GM23338 (cell line): ENCODE data around the gene PHACTR1. TPM values are rescaled to one million over a fixed set of nuclear protein-coding genes. Genes with fewer than 3 reads are reported as not detected.

Source experiments
- ATAC-seq: fragments of 200-7000 bp; cut with Tn5 transposase; 3 replicates; pipeline ENCODE4 v1.9.1; 2020
- DNase-seq: peaks from one replicate; pipeline ENCODE4 v3.0.0-alpha.2; 2015; ENCODE audit warnings: low spot score
- H2AFZ ChIP-seq: fragments of 200-600 bp; sonication (generic); 2 replicates; pipeline ENCODE4 v1.8.0; 2016; ENCODE audit warnings: antibody characterized with exemption, mild to moderate bottlenecking, moderate library complexity
- H3F3A ChIP-seq: fragments of 200-600 bp; sonication (generic); replicated peaks from 2 replicates; pipeline ENCODE4 v1.8.0; 2017; ENCODE audit warnings: antibody characterized with exemption, mixed run types, low read depth
- H3K27ac ChIP-seq: fragments of 200-600 bp; sonication (generic); 2 replicates; pipeline ENCODE4 v1.6.1; 2016; ENCODE audit warnings: low read depth
- H3K27me3 ChIP-seq: fragments of 200-600 bp; sonication (generic); 2 replicates; pipeline ENCODE4 v1.8.0; 2016; ENCODE audit warnings: mild to moderate bottlenecking, mixed run types, moderate library complexity; ENCODE audit not compliant: insufficient read depth
- H3K36me3 ChIP-seq: fragments of 200-600 bp; sonication (generic); 2 replicates; pipeline ENCODE4 v1.8.0; 2016; ENCODE audit warnings: mild to moderate bottlenecking; ENCODE audit not compliant: insufficient read depth
- H3K4me1 ChIP-seq: fragments of 200-600 bp; sonication (generic); 2 replicates; pipeline ENCODE4 v1.8.0; 2016; ENCODE audit warnings: mild to moderate bottlenecking, moderate library complexity; ENCODE audit not compliant: insufficient read depth
- H3K4me2 ChIP-seq: fragments of 200-600 bp; sonication (generic); 2 replicates; pipeline ENCODE4 v1.7.1; 2017; ENCODE audit warnings: mixed run types
- H3K4me3 ChIP-seq: fragments of 200-600 bp; sonication (generic); 2 replicates; pipeline ENCODE4 v1.6.1; 2016; ENCODE audit warnings: mixed run types
- H3K79me2 ChIP-seq: fragments of 200-600 bp; sonication (generic); replicated peaks from 2 replicates; pipeline ENCODE4 v1.8.0; 2017; ENCODE audit warnings: mild to moderate bottlenecking; ENCODE audit not compliant: insufficient read depth
- H3K9me2 ChIP-seq: fragments of 200-600 bp; sonication (generic); 2 replicates; pipeline ENCODE4 v1.8.0; 2017; ENCODE audit not compliant: insufficient read depth
- H4K20me1 ChIP-seq: fragments of 200-600 bp; sonication (generic); replicated peaks from 2 replicates; pipeline ENCODE4 v1.8.0; 2017; ENCODE audit warnings: mild to moderate bottlenecking; ENCODE audit not compliant: insufficient read depth
- H3K27ac Mint-ChIP-seq: 2 replicates; pipeline ENCODE4 v1.8.0; 2020; ENCODE audit warnings: inconsistent platforms, mild to moderate bottlenecking, moderate library complexity, mixed read lengths
- H3K27me3 Mint-ChIP-seq: 3 replicates; pipeline ENCODE4 v1.8.0; 2022; ENCODE audit warnings: low read depth, mild to moderate bottlenecking, moderate library complexity, mixed read lengths, inconsistent platforms; ENCODE audit not compliant: insufficient read depth, poor library complexity
- H3K36me3 Mint-ChIP-seq: 3 replicates; pipeline ENCODE4 v1.8.0; 2021; ENCODE audit warnings: low read depth, mild to moderate bottlenecking, inconsistent platforms, moderate library complexity, mixed read lengths
- H3K4me1 Mint-ChIP-seq: 3 replicates; pipeline ENCODE4 v1.8.0; 2020; ENCODE audit warnings: mild to moderate bottlenecking, inconsistent platforms, mixed read lengths
- H3K4me3 Mint-ChIP-seq: 3 replicates; pipeline ENCODE4 v1.8.0; 2021; ENCODE audit warnings: moderate library complexity, mild to moderate bottlenecking, inconsistent platforms, mixed read lengths
- H3K9me3 Mint-ChIP-seq: 3 replicates; pipeline ENCODE4 v1.8.0; 2020; ENCODE audit warnings: moderate library complexity, mild to moderate bottlenecking, inconsistent platforms, mixed read lengths
- CREB1 ChIP-seq: fragments of 250-450 bp; sonication (Bioruptor Pico); IDR thresholded peaks from 2 replicates; pipeline ENCODE4 v1.5.0; 2020; ENCODE audit warnings: low read depth, mild to moderate bottlenecking, moderate library complexity
- EZH2 ChIP-seq: fragments of 200-600 bp; sonication (generic); IDR thresholded peaks from one replicate; pipeline ENCODE4 v1.8.0; 2017; ENCODE audit warnings: antibody characterized with exemption, mild to moderate bottlenecking, low read depth; ENCODE audit not compliant: unreplicated experiment
- EZH2phosphoT487 ChIP-seq: fragments of 200-600 bp; sonication (generic); IDR thresholded peaks from one replicate; pipeline ENCODE4 v1.8.1; 2018; ENCODE audit warnings: antibody characterized with exemption; ENCODE audit not compliant: unreplicated experiment
- JUNB ChIP-seq: IDR thresholded peaks from one replicate; pipeline ENCODE4 v1.6.1; 2016; ENCODE audit warnings: antibody characterized with exemption; ENCODE audit not compliant: unreplicated experiment
- NANOG ChIP-seq: IDR thresholded peaks from 2 replicates; pipeline ENCODE4 v1.6.1; 2016; ENCODE audit warnings: antibody characterized with exemption, borderline replicate concordance
- POLR2AphosphoS5 ChIP-seq: IDR thresholded peaks from 2 replicates; pipeline ENCODE4 v1.6.1; 2016; ENCODE audit warnings: antibody characterized with exemption, low read depth
- STAT1 ChIP-seq: IDR thresholded peaks from one replicate; pipeline ENCODE4 v1.6.1; 2016; ENCODE audit warnings: antibody characterized with exemption; ENCODE audit not compliant: unreplicated experiment
- ZNF331 ChIP-seq: fragments of 250-450 bp; sonication (Bioruptor Pico); IDR thresholded peaks from 2 replicates; pipeline ENCODE4 v1.5.0; 2020; ENCODE audit warnings: low read depth, mild to moderate bottlenecking, moderate library complexity
- polyA plus RNA-seq: library from polyadenylated mRNA; unstranded; fragments of >200 nt; fragmentation: Nextera tagmentation; extraction: Ambion mirVana; gene quantifications from 2 replicates; pipeline ENCODE4 v1.2.1, GENCODE V29; 2016
- total RNA-seq: library from RNA; depleted of rRNA; stranded (reverse); fragments of >200 nt; shearing (Covaris generic); gene quantifications from 2 replicates; pipeline ENCODE4 v1.2.3, GENCODE V29; 2014
- TF ChIP-seq, protein P1 (sequence below): IDR thresholded peaks from one replicate; pipeline ENCODE4 v1.6.1; 2018; ENCODE audit warnings: antibody characterized with exemption; ENCODE audit not compliant: unreplicated experiment
- TF ChIP-seq, protein P2 (sequence below): IDR thresholded peaks from 2 replicates; pipeline ENCODE4 v1.6.1; 2016; ENCODE audit warnings: antibody characterized with exemption
- TF ChIP-seq, protein P3 (sequence below): fragments of 250-450 bp; sonication (Bioruptor Pico); IDR thresholded peaks from 2 replicates; pipeline ENCODE4 v1.5.0; 2020; ENCODE audit warnings: mild to moderate bottlenecking, moderate library complexity
- TF ChIP-seq, protein P4 (sequence below), 2 experiments: fragments of 200-600 bp in 1 of 2; sonication (generic) in 1 of 2; conservative IDR thresholded peaks; 2 replicates each; pipeline versions ENCODE4 v1.5.1 to v1.6.1; 2016 to 2017; ENCODE audit warnings: antibody characterized with exemption in 2 of 2, low read depth in 2 of 2, mild to moderate bottlenecking in 2 of 2, moderate library complexity in 1 of 2

PHACTR1 gene
- total and polyA plus RNA-seq, 2 experiments from 2014 or later: 5.9 to 19.3 TPM

DNA sequence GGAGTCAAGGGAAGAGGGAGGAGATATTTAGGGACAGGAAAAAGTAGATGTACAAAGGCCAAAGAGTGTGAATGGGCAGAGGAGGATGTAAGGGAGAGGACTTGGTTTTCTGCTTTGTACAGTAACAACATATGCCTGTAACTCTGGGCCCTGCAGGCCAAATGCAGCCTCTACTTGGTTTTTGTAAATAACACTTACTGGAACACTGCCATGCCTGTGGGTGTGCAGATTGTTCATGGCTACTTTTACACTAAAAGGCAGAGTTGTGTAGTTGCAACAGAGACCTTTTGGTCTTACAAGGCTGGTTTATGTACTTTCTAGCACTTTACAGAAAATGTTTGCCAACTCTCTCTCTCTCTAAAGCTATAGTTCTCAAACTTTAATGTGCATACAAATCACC lies 157.1 kb downstream of the PHACTR1 start (continued):
- TF ChIP-seq, protein P1, sequence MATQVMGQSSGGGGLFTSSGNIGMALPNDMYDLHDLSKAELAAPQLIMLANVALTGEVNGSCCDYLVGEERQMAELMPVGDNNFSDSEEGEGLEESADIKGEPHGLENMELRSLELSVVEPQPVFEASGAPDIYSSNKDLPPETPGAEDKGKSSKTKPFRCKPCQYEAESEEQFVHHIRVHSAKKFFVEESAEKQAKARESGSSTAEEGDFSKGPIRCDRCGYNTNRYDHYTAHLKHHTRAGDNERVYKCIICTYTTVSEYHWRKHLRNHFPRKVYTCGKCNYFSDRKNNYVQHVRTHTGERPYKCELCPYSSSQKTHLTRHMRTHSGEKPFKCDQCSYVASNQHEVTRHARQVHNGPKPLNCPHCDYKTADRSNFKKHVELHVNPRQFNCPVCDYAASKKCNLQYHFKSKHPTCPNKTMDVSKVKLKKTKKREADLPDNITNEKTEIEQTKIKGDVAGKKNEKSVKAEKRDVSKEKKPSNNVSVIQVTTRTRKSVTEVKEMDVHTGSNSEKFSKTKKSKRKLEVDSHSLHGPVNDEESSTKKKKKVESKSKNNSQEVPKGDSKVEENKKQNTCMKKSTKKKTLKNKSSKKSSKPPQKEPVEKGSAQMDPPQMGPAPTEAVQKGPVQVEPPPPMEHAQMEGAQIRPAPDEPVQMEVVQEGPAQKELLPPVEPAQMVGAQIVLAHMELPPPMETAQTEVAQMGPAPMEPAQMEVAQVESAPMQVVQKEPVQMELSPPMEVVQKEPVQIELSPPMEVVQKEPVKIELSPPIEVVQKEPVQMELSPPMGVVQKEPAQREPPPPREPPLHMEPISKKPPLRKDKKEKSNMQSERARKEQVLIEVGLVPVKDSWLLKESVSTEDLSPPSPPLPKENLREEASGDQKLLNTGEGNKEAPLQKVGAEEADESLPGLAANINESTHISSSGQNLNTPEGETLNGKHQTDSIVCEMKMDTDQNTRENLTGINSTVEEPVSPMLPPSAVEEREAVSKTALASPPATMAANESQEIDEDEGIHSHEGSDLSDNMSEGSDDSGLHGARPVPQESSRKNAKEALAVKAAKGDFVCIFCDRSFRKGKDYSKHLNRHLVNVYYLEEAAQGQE: no peak
- TF ChIP-seq POLR2AphosphoS5 (no peak), NANOG (no peak), CREB1 (CRISPR knock-in tag) (no peak), JUNB (no peak), STAT1 (no peak), EZH2 (no peak)
- TF ChIP-seq, protein P2, sequence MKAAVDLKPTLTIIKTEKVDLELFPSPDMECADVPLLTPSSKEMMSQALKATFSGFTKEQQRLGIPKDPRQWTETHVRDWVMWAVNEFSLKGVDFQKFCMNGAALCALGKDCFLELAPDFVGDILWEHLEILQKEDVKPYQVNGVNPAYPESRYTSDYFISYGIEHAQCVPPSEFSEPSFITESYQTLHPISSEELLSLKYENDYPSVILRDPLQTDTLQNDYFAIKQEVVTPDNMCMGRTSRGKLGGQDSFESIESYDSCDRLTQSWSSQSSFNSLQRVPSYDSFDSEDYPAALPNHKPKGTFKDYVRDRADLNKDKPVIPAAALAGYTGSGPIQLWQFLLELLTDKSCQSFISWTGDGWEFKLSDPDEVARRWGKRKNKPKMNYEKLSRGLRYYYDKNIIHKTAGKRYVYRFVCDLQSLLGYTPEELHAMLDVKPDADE: no peak

DNA sequence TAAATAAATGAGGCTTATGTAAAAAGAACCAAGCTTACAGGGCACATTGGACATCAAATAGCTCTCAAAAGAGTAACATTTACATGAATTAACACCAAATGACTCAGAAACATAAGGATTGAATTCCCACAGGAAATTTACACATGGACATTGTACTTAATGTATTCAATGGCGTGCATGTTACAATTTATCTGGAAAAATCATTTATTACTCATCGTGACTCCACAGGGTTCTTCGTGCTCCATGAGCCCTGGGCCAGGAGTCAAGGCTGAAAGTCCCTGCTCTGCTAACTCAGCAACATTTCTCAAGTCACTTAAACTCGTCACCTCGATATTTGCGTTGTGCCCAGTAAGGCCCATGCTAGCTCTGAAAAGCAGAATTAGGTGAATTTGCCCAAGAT lies 158.5 kb downstream of the PHACTR1 start:
- Histone ChIP-seq H3K9me2 (no peaks in the 10 kb centered on the region), H2AFZ (no peak overlapping the region), H3K4me3 (no peak overlapping the region), H3K27me3 (no peaks in the 10 kb centered on the region), H3K27ac (no peak overlapping the region), H3K4me1 (peaks cover 1% of the 10 kb centered on the region; the same call in 1 of the 2 replicates), H3F3A (no peaks in the 10 kb centered on the region), H3K36me3 (no peaks in the 10 kb centered on the region), H4K20me1 (no peaks in the 10 kb centered on the region; the same call in 1 of the 2 replicates), H3K4me2 (no peak overlapping the region), H3K79me2 (no peaks in the 10 kb centered on the region)
- Mint-ChIP-seq H3K36me3 (no peaks in the 10 kb centered on the region), H3K9me3 (no peaks in the 10 kb centered on the region), H3K4me1 (peaks cover 17% of the 10 kb centered on the region), H3K27me3 (peaks cover 3% of the 10 kb centered on the region), H3K27ac (no peak overlapping the region), H3K4me3 (no peak overlapping the region)
- DNase-seq (no peak), ATAC-seq (no peak)
- TF ChIP-seq STAT1 (no peak), CREB1 (CRISPR knock-in tag) (no peak), EZH2phosphoT487 (no peak), POLR2AphosphoS5 (no peak), ZNF331 (no peak)
- TF ChIP-seq, protein P3, sequence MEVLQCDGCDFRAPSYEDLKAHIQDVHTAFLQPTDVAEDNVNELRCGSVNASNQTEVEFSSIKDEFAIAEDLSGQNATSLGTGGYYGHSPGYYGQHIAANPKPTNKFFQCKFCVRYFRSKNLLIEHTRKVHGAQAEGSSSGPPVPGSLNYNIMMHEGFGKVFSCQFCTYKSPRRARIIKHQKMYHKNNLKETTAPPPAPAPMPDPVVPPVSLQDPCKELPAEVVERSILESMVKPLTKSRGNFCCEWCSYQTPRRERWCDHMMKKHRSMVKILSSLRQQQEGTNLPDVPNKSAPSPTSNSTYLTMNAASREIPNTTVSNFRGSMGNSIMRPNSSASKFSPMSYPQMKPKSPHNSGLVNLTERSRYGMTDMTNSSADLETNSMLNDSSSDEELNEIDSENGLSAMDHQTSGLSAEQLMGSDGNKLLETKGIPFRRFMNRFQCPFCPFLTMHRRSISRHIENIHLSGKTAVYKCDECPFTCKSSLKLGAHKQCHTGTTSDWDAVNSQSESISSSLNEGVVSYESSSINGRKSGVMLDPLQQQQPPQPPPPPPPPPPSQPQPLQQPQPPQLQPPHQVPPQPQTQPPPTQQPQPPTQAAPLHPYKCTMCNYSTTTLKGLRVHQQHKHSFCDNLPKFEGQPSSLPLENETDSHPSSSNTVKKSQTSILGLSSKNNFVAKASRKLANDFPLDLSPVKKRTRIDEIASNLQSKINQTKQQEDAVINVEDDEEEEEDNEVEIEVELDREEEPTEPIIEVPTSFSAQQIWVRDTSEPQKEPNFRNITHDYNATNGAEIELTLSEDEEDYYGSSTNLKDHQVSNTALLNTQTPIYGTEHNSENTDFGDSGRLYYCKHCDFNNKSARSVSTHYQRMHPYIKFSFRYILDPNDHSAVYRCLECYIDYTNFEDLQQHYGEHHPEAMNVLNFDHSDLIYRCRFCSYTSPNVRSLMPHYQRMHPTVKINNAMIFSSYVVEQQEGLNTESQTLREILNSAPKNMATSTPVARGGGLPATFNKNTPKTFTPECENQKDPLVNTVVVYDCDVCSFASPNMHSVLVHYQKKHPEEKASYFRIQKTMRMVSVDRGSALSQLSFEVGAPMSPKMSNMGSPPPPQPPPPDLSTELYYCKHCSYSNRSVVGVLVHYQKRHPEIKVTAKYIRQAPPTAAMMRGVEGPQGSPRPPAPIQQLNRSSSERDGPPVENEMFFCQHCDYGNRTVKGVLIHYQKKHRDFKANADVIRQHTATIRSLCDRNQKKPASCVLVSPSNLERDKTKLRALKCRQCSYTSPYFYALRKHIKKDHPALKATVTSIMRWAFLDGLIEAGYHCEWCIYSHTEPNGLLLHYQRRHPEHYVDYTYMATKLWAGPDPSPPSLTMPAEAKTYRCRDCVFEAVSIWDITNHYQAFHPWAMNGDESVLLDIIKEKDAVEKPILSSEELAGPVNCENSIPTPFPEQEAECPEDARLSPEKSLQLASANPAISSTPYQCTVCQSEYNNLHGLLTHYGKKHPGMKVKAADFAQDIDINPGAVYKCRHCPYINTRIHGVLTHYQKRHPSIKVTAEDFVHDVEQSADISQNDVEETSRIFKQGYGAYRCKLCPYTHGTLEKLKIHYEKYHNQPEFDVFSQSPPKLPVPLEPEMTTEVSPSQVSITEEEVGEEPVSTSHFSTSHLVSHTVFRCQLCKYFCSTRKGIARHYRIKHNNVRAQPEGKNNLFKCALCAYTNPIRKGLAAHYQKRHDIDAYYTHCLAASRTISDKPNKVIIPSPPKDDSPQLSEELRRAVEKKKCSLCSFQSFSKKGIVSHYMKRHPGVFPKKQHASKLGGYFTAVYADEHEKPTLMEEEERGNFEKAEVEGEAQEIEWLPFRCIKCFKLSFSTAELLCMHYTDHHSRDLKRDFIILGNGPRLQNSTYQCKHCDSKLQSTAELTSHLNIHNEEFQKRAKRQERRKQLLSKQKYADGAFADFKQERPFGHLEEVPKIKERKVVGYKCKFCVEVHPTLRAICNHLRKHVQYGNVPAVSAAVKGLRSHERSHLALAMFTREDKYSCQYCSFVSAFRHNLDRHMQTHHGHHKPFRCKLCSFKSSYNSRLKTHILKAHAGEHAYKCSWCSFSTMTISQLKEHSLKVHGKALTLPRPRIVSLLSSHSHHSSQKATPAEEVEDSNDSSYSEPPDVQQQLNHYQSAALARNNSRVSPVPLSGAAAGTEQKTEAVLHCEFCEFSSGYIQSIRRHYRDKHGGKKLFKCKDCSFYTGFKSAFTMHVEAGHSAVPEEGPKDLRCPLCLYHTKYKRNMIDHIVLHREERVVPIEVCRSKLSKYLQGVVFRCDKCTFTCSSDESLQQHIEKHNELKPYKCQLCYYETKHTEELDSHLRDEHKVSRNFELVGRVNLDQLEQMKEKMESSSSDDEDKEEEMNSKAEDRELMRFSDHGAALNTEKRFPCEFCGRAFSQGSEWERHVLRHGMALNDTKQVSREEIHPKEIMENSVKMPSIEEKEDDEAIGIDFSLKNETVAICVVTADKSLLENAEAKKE (CRISPR knock-in tag): no peak
- TF ChIP-seq, protein P2: no peak
- TF ChIP-seq, protein P4, sequence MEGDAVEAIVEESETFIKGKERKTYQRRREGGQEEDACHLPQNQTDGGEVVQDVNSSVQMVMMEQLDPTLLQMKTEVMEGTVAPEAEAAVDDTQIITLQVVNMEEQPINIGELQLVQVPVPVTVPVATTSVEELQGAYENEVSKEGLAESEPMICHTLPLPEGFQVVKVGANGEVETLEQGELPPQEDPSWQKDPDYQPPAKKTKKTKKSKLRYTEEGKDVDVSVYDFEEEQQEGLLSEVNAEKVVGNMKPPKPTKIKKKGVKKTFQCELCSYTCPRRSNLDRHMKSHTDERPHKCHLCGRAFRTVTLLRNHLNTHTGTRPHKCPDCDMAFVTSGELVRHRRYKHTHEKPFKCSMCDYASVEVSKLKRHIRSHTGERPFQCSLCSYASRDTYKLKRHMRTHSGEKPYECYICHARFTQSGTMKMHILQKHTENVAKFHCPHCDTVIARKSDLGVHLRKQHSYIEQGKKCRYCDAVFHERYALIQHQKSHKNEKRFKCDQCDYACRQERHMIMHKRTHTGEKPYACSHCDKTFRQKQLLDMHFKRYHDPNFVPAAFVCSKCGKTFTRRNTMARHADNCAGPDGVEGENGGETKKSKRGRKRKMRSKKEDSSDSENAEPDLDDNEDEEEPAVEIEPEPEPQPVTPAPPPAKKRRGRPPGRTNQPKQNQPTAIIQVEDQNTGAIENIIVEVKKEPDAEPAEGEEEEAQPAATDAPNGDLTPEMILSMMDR (conservative IDR thresholded peaks at IDR 0.05; ENCODE audit: low read depth in 2 of 2): no peak
